Measurements from ENCODE around the gene TAS2R60. TPM values are rescaled to one million over a fixed set of nuclear protein-coding genes. Genes with fewer than 3 reads are reported as not detected.

The TAS2R60 gene
- total RNA-seq, 6 experiments from 2014 or later, result not detected

GRCh38 chr7:143454091-143454680 lies 10.9 kb downstream of the TAS2R60 start:
- no peak for DNase-seq
- Mint-ChIP-seq H3K36me3 (ENCODE audit: low read depth) (no peaks in the 10 kb centered on the region), H3K4me3 (no peak overlapping the region), H3K9me3 (no peaks in the 10 kb centered on the region), H3K27ac (peak overlapping the region; percentile 24; the same call in 1 of the 2 replicates), H3K27me3 (ENCODE audit: insufficient read depth) (no peaks in the 10 kb centered on the region), H3K4me1 (ENCODE audit: low read depth) (peaks cover 70% of the 10 kb centered on the region)
- no peak for TF ChIP-seq CTCF (IDR thresholded peaks at IDR 0.05)

GRCh38 chr7:143455491-143455890 lies 12.2 kb downstream of the TAS2R60 start:
- no peak overlapping the region; the same call in 1 of the 2 replicates for H3K27ac Mint-ChIP-seq
- no peak for TF ChIP-seq CTCF (IDR thresholded peaks at IDR 0.05)
- DNase-seq, result no peak
- H3K4me1 Mint-ChIP-seq (ENCODE audit: low read depth), result peaks cover 77% of the 10 kb centered on the region
- no peaks in the 10 kb centered on the region for H3K36me3 Mint-ChIP-seq (ENCODE audit: low read depth)
- no peaks in the 10 kb centered on the region for H3K9me3 Mint-ChIP-seq
- no peak overlapping the region for H3K4me3 Mint-ChIP-seq
- H3K27me3 Mint-ChIP-seq (ENCODE audit: insufficient read depth), result no peaks in the 10 kb centered on the region

GRCh38 chr7:143455942-143456341 lies 12.7 kb downstream of the TAS2R60 start:
- H3K27ac Mint-ChIP-seq, result peak overlapping the region; percentile 96
- no peaks in the 10 kb centered on the region for H3K9me3 Mint-ChIP-seq
- peaks cover 82% of the 10 kb centered on the region for H3K4me1 Mint-ChIP-seq (ENCODE audit: low read depth)
- no peak for DNase-seq
- H3K27me3 Mint-ChIP-seq (ENCODE audit: insufficient read depth), result no peaks in the 10 kb centered on the region
- H3K36me3 Mint-ChIP-seq (ENCODE audit: low read depth), result no peaks in the 10 kb centered on the region
- TF ChIP-seq CTCF (IDR thresholded peaks at IDR 0.05), result no peak
- 0 out of 2 replicates have a peak overlapping the region, but pooled peaks have one; percentile 72 for H3K4me3 Mint-ChIP-seq

- DNase-seq, result peak; percentile 38
- Mint-ChIP-seq H3K36me3 (ENCODE audit: low read depth) (no peaks in the 10 kb centered on the region; the same call in 1 of the 2 replicates), H3K4me1 (ENCODE audit: low read depth) (peaks cover 81% of the 10 kb centered on the region), H3K4me3 (peak overlapping the region; percentile 72), H3K27ac (peak overlapping the region; percentile 96), H3K27me3 (ENCODE audit: insufficient read depth) (no peaks in the 10 kb centered on the region), H3K9me3 (no peaks in the 10 kb centered on the region; the same call in 1 of the 2 replicates)
- TF ChIP-seq CTCF (IDR thresholded peaks at IDR 0.05), result no peak
These were observed 13.9 kb downstream of the TAS2R60 start for GRCh38 chr7:143456992-143457793.

GRCh38 chr7:143458263-143458662 lies 15.0 kb downstream of the TAS2R60 start:
- Mint-ChIP-seq H3K36me3 (ENCODE audit: low read depth) (no peaks in the 10 kb centered on the region; the same call in 1 of the 2 replicates), H3K4me1 (ENCODE audit: low read depth) (peaks cover 70% of the 10 kb centered on the region), H3K9me3 (no peaks in the 10 kb centered on the region; the same call in 1 of the 2 replicates), H3K27me3 (ENCODE audit: insufficient read depth) (no peaks in the 10 kb centered on the region), H3K27ac (peak overlapping the region; percentile 96), H3K4me3 (peak overlapping the region; percentile 72)
- peak; percentile 77 for DNase-seq
- no peak for TF ChIP-seq CTCF (IDR thresholded peaks at IDR 0.05)

Measured in HFFc6 (cell line).